Endothelial cell of umbilical vein (primary cell): Measurements from ENCODE around the gene RNF213. TPM values are rescaled to one million over a fixed set of nuclear protein-coding genes. Genes with fewer than 3 reads are reported as not detected.

Experiments used
- BruUV-seq: library from RNA; stranded (reverse); fragments of 400-500 nt; replicated peaks from 2 replicates; lab custom pipeline; 2021; lab: Mats Ljungman, UMichigan
- CTCF ChIA-PET: fragments of 300-600, 350-600 bp; sonication (Branson Sonifier 250); formaldehyde crosslinking; loops from one replicate; lab custom pipeline; 2021; ENCODE audit warnings: antibody characterized with exemption, inconsistent platforms; lab: Charles Lee
- POLR2A ChIA-PET: fragments of 300-600, 350-600 bp; sonication (Branson Sonifier 250); formaldehyde crosslinking; loops from one replicate; lab custom pipeline; 2021; ENCODE audit warnings: antibody characterized with exemption, inconsistent platforms; lab: Charles Lee
- DNase-seq: peaks from one replicate; pipeline ENCODE4 v3.0.0-alpha.2; 2011; ENCODE audit warnings: low read depth, low spot score
- FAIRE-seq: peaks from 2 replicates; lab custom pipeline; 2011; peaks lifted over from hg19 to GRCh38; lab: Jason Lieb, UNC
- H2AFZ ChIP-seq: 2 replicates; pipeline ENCODE4 v1.6.0; 2012; ENCODE audit warnings: low read depth, low read length, control low read depth, inconsistent platforms
- H3K27ac ChIP-seq: 2 replicates; pipeline ENCODE4 v1.5.1; 2011; ENCODE audit warnings: low read depth, mild to moderate bottlenecking, control low read depth, low read length, moderate library complexity; ENCODE audit not compliant: insufficient read depth
- H3K27me3 ChIP-seq, 2 experiments: 2 replicates each; pipeline versions ENCODE4 v1.6.0 to v1.6.1; 2011; ENCODE audit warnings: low read length in 2 of 2, mixed read lengths in 1 of 2; ENCODE audit not compliant: control insufficient read depth in 2 of 2, insufficient read depth in 2 of 2
- H3K36me3 ChIP-seq, 2 experiments: 2 replicates in 1 of 2; 3 replicates in 1 of 2; pipeline ENCODE4 v1.5.1; 2011; ENCODE audit warnings: low read length in 2 of 2, mild to moderate bottlenecking in 1 of 2, moderate library complexity in 1 of 2; ENCODE audit not compliant: control insufficient read depth in 2 of 2, insufficient read depth in 2 of 2; ENCODE audit errors: extremely low read depth in 1 of 2
- H3K4me1 ChIP-seq: 3 replicates; pipeline ENCODE4 v1.5.1; 2011; ENCODE audit warnings: mild to moderate bottlenecking, low read length; ENCODE audit not compliant: control insufficient read depth, insufficient read depth; ENCODE audit errors: extremely low read depth
- H3K4me2 ChIP-seq: 2 replicates; pipeline ENCODE4 v1.6.1; 2011; ENCODE audit warnings: low read length, control low read depth, mixed read lengths; ENCODE audit not compliant: insufficient read depth
- H3K4me3 ChIP-seq, 3 experiments: fragments of 200-600 bp in 1 of 3; sonication (generic), shearing (Covaris generic) in 1 of 3; replicated peaks in 1 of 3; 2 replicates each; pipeline ENCODE4 v1.5.1; 2011 to 2016; ENCODE audit warnings: control low read depth in 3 of 3, low read length in 3 of 3, mild to moderate bottlenecking in 2 of 3, inconsistent platforms in 1 of 3, low read depth in 1 of 3, moderate library complexity in 1 of 3; ENCODE audit not compliant: insufficient read depth in 1 of 3
- H3K79me2 ChIP-seq: 2 replicates; pipeline ENCODE4 v1.6.0; 2012; ENCODE audit warnings: low read length, inconsistent platforms; ENCODE audit not compliant: control insufficient read depth, insufficient read depth
- H3K9ac ChIP-seq: replicated peaks from 2 replicates; pipeline ENCODE3; 2011; ENCODE audit warnings: low read length, control low read depth; ENCODE audit not compliant: insufficient read depth; ENCODE audit errors: extremely low read depth
- H3K9me1 ChIP-seq: replicated peaks from 3 replicates; pipeline ENCODE4 v1.6.0; 2011; ENCODE audit warnings: mild to moderate bottlenecking, low read length; ENCODE audit not compliant: control insufficient read depth, insufficient read depth; ENCODE audit errors: extremely low read depth
- H3K9me3 ChIP-seq: replicated peaks from 2 replicates; pipeline ENCODE4 v1.5.1; 2012; ENCODE audit warnings: low read length, inconsistent platforms; ENCODE audit not compliant: control insufficient read depth, insufficient read depth
- H4K20me1 ChIP-seq: replicated peaks from 2 replicates; pipeline ENCODE3; 2011; ENCODE audit warnings: mild to moderate bottlenecking, low read length; ENCODE audit not compliant: control insufficient read depth, insufficient read depth; ENCODE audit errors: extremely low read depth
- CTCF ChIP-seq, 2 donors: IDR thresholded peaks; 1 replicate in 1 of 2; 2 replicates in 1 of 2; pipeline ENCODE4 v1.5.1; 2011; ENCODE audit warnings: low read length in 2 of 2, mild to moderate bottlenecking in 2 of 2, moderate library complexity in 2 of 2, control low read depth in 1 of 2, inconsistent platforms in 1 of 2, low read depth in 1 of 2; ENCODE audit not compliant: insufficient read depth in 1 of 2; ENCODE audit errors: extremely low read depth in 1 of 2
- EZH2 ChIP-seq: IDR thresholded peaks from 2 replicates; pipeline ENCODE4 v1.6.1; 2012; ENCODE audit warnings: borderline replicate concordance, low read depth, mild to moderate bottlenecking, moderate library complexity, low read length, inconsistent platforms; ENCODE audit not compliant: severe bottlenecking
- FOS ChIP-seq: IDR thresholded peaks from 2 replicates; pipeline ENCODE4 v1.6.1; 2011; ENCODE audit warnings: mild to moderate bottlenecking, low read length, moderate library complexity, borderline replicate concordance; ENCODE audit not compliant: insufficient read depth
- GATA2 ChIP-seq: IDR thresholded peaks from 2 replicates; pipeline ENCODE4 v1.7.0; 2011; ENCODE audit warnings: low read depth, mild to moderate bottlenecking, moderate library complexity, mixed read lengths, low read length; ENCODE audit not compliant: insufficient read length, insufficient read depth
- JUN ChIP-seq: IDR thresholded peaks from 2 replicates; pipeline ENCODE4 v1.6.1; 2011; ENCODE audit warnings: borderline replicate concordance, low read depth; ENCODE audit not compliant: insufficient read length, insufficient read depth
- MYC ChIP-seq: IDR thresholded peaks from one replicate; pipeline ENCODE4 v1.6.1; 2011; ENCODE audit warnings: mild to moderate bottlenecking, low read depth, low read length
- POLR2A ChIP-seq: IDR thresholded peaks from 2 replicates; pipeline ENCODE4 v1.6.1; 2012; ENCODE audit warnings: low read depth, mild to moderate bottlenecking, control low read depth, low read length
- POLR2AphosphoS5 ChIP-seq: IDR thresholded peaks from 2 replicates; pipeline ENCODE4 v1.6.1; 2012; ENCODE audit warnings: low read depth, mild to moderate bottlenecking, control low read depth, low read length, moderate library complexity; ENCODE audit not compliant: insufficient read depth
- dilution Hi-C: fragments of 300-500 bp; cut with MboI; formaldehyde crosslinking; loops from one replicate; pipeline ENCODE4 v1.15.0; 2019; ENCODE audit warnings: low sequenced_read_pairs; ENCODE audit not compliant: extremely low pct_ligation_motif_present
- intact Hi-C: fragments of 100-400 bp; cut with micrococcal nuclease; formaldehyde crosslinking; loops from one replicate; pipeline ENCODE4 v1.10.0; 2022
- polyA plus RNA-seq, 4 experiments: library from polyadenylated mRNA; depleted of rRNA in 3 of 4; stranded (reverse) in 3 of 4; unstranded in 1 of 4; fragments of >200 nt; gene quantifications; 2 replicates each; pipeline versions ENCODE4 v1.2.1 to v1.2.3, GENCODE V29; 2011 to 2012; ENCODE audit warnings: missing spikeins in 1 of 4
- total RNA-seq: library from RNA; stranded (reverse); gene quantifications from 2 replicates; pipeline ENCODE4 v1.2.3, GENCODE V29; 2021
- TF ChIP-seq, protein P1 (sequence below): IDR thresholded peaks from 2 replicates; pipeline ENCODE4 v1.6.1; 2011; ENCODE audit not compliant: insufficient read depth, insufficient read length

RNF213 gene
- total and polyA plus RNA-seq, 2 donors (not counting 3 experiments of a cell fraction or from before 2014, with no cell fraction given): 36.5 to 116 TPM

- dilution Hi-C loops: no loop called here
- no peaks in the 10 kb centered on the region for H4K20me1 ChIP-seq
- DNase-seq (no peak), FAIRE-seq (no peak)
- no peak overlapping the region for H3K9ac ChIP-seq
- H2AFZ ChIP-seq: no peak overlapping the region
- H3K4me1 ChIP-seq: no peaks in the 10 kb centered on the region
- POLR2A ChIA-PET: no interaction called here
- no peak overlapping the region for H3K4me3 ChIP-seq
- no peaks in the 10 kb centered on the region for H3K9me1 ChIP-seq
- peaks cover 13 to 54% of the 10 kb centered on the region in 2 experiments for H3K36me3 ChIP-seq
- TF ChIP-seq GATA2: no peak
- no peak for TF ChIP-seq CTCF (IDR thresholded peaks at IDR 0.05; ENCODE audit: extremely low read depth in 1 of 2, insufficient read depth in 1 of 2, low read depth in 1 of 2, low read length in 2 of 2)
- no peak for TF ChIP-seq POLR2A
- TF ChIP-seq, protein P1, sequence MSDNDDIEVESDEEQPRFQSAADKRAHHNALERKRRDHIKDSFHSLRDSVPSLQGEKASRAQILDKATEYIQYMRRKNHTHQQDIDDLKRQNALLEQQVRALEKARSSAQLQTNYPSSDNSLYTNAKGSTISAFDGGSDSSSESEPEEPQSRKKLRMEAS: no peak
- TF ChIP-seq POLR2AphosphoS5: no peak
- TF ChIP-seq FOS: no peak
- TF ChIP-seq MYC: no peak
- no peak for TF ChIP-seq JUN
- no peak for TF ChIP-seq EZH2
- BruUV-seq: TSS peak; percentile 9
- H3K4me2 ChIP-seq: no peak overlapping the region
- H3K27me3 ChIP-seq: no peaks in the 10 kb centered on the region
- H3K27ac ChIP-seq: no peak overlapping the region
- intact Hi-C loops: no loop called here
- no peaks in the 10 kb centered on the region for H3K79me2 ChIP-seq
- CTCF ChIA-PET: interaction anchor here (5.5 kb wide), 1 partner anchor 99 kb away, joined by 32 read pairs; no protein-coding TSS in a partner anchor
- no peaks in the 10 kb centered on the region for H3K9me3 ChIP-seq
Observed at GRCh38 chr17:80294653-80295052, 34.0 kb downstream of the RNF213 start.
